ENCODE results near the gene AUH.

Gene AUH

GRCh38 chr9:91285729-91286353 lies 75.9 kb downstream of the AUH start:
- DNase-seq (ENCODE audit: low read depth), result no peak
- no peak overlapping the region for H3K4me3 ChIP-seq (ENCODE audit: low read depth, low read length)
- no peak for TF ChIP-seq CTCF (IDR thresholded peaks at IDR 0.05; ENCODE audit: control insufficient read depth, extremely low read depth, insufficient read depth)

- TF ChIP-seq CTCF (IDR thresholded peaks at IDR 0.05; ENCODE audit: control insufficient read depth, extremely low read depth, insufficient read depth), result no peak
- DNase-seq (ENCODE audit: low read depth), result no peak
- no peak overlapping the region for H3K4me3 ChIP-seq (ENCODE audit: low read depth, low read length)
These were observed 79.4 kb downstream of the AUH start for GRCh38 chr9:91282292-91282691.

GRCh38 chr9:91279296-91280204 lies 82.2 kb downstream of the AUH start:
- H3K4me3 ChIP-seq (ENCODE audit: low read depth, low read length), result no peak overlapping the region
- no peak for DNase-seq (ENCODE audit: low read depth)
- TF ChIP-seq CTCF (IDR thresholded peaks at IDR 0.05; ENCODE audit: control insufficient read depth, extremely low read depth, insufficient read depth), result no peak

- H3K4me3 ChIP-seq (ENCODE audit: low read depth, low read length), result no peak overlapping the region
- no peak for TF ChIP-seq CTCF (IDR thresholded peaks at IDR 0.05; ENCODE audit: control insufficient read depth, extremely low read depth, insufficient read depth)
- no peak for DNase-seq (ENCODE audit: low read depth)
These were observed 85.2 kb downstream of the AUH start for GRCh38 chr9:91276513-91276912.

GRCh38 chr9:91275655-91276054 lies 86.1 kb downstream of the AUH start:
- DNase-seq (ENCODE audit: low read depth), result no peak
- TF ChIP-seq CTCF (IDR thresholded peaks at IDR 0.05; ENCODE audit: control insufficient read depth, extremely low read depth, insufficient read depth), result no peak
- no peak overlapping the region for H3K4me3 ChIP-seq (ENCODE audit: low read depth, low read length)

- TF ChIP-seq CTCF (IDR thresholded peaks at IDR 0.05; ENCODE audit: control insufficient read depth, extremely low read depth, insufficient read depth), result no peak
- H3K4me3 ChIP-seq (ENCODE audit: low read depth, low read length), result no peak overlapping the region
These were observed 86.7 kb downstream of the AUH start for GRCh38 chr9:91274949-91275492.

More at GRCh38 chr9:91274949-91275492, 86.7 kb downstream of the AUH start:
- no peak for DNase-seq (ENCODE audit: low read depth)

Measured in LNCaP clone FGC (cell line).